GM19397 (cell line): ENCODE measurements around the gene EXD2.

Experiments
- ATAC-seq: cut with Tn5 transposase; IDR thresholded peaks from one replicate; pipeline ENCODE4 v1.9.1; 2021; ENCODE audit warnings: mild to moderate bottlenecking, moderate library complexity; ENCODE audit not compliant: unreplicated experiment

The EXD2 gene

DNA sequence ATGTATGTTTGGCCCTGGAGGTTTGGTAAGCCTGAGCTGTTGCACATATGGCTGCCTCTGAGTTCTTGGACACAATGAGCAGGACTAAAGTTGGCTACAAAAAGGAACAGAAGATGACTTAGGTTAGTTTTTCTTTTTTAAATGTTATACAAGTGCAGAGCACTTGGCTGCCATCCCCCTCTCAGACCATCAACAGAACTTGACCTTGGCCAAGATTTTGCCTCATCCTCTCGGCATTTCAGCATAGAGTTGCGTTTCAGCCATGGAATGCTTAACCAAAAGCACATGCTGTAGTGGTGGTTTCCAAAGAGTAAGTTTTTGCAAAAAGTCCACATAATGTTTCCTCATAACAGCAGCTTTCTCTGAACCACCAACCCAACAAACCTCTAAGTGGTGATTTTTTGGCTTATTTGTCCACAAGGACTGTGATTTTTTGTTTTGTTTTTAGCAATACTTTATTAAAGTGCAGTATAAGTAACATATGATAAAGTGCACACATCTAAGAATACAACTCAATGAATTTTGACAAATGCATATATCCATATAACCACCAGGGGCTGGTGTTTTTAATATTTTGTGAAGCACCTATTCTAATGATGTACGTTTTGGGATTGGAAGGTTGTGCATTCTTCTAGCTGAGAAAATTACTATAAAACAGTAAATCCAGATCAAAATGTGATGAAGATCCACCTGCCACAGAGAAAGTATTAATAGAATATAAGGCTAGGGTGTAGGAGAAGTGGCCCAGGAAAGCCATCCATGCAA, 56.6 kb downstream of the EXD2 start:
- ATAC-seq: no peak

DNA sequence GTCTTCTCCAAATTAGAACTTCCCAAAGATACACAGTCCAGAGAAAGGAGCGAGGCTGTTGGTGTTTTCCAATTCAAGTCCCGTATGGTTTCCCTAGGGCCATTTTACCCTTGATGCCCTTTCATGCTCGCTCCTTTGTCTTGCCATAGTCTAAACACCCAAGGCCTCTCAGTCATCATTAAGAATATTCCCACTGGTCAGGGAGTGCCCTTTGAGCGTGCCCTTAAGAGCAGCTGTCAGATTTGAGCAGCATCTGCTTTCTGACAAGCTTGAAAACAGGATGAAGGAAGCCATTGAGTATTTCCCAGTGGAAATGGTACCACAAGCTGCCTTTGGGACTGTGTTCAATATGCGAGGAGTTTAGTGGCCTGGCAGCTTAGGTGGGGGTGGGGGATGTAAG, 58.3 kb downstream of the EXD2 start:
- ATAC-seq: no peak

DNA sequence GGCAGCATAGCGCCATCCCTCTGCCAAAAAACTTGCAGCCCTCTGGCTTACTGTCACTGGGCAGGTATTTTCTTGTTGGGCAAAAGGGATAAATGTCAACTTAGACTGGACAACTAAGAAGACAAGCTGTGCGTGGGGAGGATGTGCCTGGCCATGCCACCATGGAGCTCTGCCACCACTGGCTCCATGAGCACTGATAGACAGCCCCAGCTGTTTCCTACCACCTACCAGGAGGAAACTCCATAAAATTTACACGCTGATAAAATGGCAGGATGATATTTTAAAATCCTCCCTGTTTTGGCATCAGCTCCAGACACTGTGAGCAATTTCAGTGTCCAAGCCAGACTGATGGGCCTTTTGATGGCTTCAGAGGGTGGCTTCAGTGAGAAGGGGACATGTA, 61.6 kb downstream of the EXD2 start:
- ATAC-seq: no peak

DNA sequence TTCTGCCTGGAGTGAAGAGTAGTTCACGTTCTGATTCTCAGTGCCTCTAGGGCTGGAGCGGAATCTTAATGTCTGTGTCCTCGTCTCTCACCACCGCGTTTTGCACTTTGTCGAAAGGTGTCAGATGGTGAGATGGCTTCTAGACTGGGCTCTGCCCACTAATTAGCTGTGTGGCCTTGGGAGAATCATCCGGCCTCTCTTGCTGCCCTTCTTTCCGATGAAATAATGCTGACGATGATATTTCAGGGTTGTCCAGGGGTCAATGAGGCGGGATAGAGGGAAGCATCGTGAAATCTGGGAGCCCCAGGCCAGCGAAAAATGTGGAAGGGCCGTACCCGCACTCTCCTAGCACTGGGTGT, 67.8 kb downstream of the EXD2 start:
- ATAC-seq: no peak

DNA sequence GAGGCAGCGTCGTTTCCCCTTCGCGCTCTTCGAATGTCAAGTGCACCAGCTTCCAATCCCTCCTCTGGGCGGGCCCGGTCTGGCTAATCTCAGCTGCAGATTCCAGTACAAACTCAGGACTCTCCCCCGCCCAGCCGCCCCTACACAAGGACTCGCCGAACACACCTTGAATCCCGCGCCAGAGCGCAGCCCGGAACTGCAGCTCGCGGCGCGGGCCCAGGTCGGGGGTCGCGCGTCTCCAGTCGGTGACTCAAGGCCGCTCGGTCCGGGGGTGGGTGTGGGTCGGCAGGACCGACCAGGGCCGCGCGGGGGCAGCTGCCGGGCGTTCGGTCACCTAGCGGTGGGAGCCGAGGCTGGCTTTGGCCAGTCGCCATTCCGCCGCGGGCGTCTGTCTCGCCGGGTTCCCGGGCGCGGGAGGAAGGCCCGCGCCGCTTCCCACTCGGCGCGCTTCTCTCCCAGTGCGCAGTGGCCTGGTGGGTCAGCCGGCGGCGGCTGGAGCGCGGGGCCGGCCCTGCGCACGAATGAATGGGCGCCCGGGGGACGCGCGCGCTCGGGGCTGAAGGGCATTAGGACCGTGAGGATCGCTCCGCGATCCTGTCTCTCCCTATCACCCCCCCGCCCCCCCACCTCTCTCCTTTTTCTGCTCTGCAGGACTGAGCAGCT, 68.4 kb downstream of the EXD2 start, which contains the start of gene GALNT16:
TSS of gene GALNT16 (plus strand) at position 632 of the 663 bp plus-strand sequence. CDS start 133 bp downstream, outside the sequence.
- ATAC-seq: no peak

DNA sequence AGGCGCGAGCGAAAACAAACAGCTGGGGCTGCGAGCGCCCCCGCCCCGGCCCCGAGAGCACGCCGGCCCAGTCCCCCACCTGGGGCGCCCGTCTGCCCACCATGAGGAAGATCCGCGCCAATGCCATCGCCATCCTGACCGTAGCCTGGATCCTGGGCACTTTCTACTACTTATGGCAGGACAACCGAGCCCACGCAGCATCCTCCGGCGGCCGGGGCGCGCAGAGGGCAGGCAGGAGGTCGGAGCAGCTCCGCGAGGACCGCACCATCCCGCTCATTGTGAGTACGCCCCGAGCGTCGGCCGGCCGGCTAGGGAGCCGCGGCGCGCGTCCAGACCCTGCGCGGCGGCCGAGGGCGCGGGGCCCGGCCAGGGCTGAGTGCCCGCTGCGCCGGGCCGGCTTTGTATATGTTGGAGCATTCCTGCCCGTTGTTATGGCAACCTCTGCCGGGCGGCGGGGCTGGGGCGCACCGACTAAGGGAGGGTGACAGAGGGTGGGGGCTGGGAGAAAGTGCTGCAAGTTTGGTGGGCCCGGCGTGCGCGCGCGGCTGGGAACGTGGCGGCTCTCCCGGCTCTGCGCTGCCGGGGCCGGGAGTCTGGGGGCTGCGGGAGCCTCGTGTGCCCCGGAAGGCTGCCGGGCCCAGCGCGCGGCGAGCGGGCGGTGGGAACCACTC, 69.0 kb downstream of the EXD2 start:
- ATAC-seq: no peak

DNA sequence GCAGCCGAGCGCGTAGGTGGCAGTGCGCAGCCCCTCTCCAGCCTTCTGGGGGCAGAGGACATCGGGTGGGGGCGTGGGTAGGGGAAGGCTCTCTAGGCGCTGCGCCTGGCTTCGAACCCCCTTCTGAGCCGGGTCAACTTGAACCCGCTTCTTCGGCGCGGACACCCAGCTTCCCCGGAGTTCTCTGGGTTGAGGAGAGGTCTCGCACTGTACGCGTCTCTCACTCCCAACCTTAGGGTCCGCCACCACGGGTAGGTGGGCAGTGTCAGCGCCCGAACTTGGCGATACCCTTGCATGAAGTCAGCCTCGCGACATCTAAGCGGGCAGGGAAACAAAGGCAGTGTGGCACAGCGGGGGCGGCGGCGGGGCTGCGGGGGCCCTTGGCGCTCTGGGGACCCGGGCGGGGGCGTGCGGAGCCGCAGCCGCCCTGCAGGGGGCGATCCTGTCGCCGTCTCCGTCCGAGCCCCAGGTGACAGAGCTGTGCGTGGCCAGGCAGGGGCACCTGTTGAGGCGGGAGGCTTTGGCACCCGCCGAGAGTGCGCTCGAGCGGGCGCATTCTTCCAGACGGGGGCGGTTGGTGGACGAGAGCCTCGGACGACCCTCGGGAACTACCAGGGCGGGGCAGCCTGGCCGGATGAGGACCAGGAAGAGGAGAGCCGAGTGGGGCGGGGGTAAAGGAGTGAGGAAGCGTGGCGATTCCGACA, 69.7 kb downstream of the EXD2 start:
- peak; percentile 46 for ATAC-seq

DNA sequence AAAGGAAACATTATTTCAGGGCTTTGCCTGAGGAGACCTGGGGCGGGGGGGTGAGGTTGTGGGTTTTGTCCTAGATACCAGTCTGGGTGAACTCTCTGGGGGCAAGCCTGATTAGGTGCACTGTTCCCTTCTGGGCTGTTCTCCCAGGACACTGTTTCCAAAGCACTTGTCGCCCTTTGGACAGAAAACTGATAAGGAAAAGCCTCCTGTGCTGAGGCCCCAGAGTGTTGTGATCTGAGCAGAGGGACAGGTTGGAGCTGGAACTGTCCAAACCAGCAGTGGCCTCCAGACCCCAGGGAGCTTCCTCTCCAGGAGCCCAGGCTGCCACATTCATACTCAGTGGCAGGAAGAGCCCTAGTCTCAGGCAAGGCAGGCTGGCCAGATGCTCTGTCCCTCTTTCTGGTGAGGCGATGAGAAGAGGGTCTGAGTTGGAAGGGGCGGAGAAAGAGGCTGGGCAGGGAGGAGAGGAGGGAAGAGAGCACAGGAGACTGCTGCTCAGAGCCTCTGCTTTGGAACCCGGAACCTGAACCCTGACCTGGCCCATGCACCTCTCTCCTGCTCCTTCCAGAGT, 70.5 kb downstream of the EXD2 start:
- ATAC-seq: no peak

DNA sequence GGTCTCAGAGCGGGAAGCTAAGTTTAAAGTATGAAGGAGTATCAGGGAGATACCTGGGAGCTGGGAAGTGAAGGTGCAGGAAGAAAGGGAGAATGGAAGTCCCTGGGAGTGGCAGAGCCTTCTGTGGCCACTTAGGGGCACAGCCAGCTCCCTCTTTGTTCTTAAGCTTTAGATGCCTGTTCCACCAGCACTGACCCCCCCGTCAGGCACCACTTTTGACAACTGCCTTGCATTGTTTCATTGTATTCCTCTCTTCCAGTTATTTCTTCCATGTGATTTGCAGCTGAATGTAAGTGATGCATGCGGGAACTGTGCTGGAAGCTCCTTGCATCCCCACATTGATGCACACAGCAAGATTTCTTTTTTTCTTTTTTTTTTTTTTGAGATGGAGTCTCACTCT, 71.2 kb downstream of the EXD2 start:
- no peak for ATAC-seq

DNA sequence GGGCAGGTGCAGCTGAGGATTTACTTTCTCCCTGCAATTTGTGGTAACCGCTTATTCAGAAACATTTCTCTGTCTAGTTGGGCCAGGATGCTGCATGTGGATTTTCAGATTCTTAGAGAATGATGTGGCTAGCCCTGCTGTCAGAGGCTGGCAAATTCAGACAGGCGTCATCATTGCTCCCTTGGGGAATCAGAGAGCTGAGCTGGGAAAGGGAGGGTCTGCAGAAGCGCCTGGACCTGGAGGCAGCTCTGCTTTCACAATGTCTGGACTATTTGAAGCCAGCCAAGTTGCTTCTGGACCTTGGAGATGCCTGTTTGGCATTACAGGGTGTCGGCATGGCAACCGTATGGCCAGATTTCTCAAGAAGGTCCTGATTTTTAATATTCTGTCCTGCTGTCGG, 72.1 kb downstream of the EXD2 start:
- ATAC-seq: no peak

DNA sequence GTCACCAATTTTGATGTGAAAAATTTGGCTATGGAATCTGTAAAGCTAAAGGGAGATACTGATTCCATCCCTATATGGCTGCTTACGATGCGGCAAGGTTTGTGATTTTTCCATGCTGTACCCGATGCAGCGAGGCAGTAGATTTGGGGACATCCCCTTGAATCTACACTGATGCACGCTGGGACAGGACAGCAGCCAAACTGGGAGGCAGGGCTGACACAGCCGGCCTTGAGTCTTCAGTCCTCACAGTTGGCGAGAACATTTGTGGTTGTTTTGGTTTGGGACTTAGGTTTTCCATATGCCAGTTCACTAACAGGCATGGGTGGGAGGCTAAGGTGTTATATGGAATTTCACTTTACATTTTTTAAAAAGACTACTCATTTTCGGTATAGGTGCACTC, 72.5 kb downstream of the EXD2 start:
- ATAC-seq: no peak

DNA sequence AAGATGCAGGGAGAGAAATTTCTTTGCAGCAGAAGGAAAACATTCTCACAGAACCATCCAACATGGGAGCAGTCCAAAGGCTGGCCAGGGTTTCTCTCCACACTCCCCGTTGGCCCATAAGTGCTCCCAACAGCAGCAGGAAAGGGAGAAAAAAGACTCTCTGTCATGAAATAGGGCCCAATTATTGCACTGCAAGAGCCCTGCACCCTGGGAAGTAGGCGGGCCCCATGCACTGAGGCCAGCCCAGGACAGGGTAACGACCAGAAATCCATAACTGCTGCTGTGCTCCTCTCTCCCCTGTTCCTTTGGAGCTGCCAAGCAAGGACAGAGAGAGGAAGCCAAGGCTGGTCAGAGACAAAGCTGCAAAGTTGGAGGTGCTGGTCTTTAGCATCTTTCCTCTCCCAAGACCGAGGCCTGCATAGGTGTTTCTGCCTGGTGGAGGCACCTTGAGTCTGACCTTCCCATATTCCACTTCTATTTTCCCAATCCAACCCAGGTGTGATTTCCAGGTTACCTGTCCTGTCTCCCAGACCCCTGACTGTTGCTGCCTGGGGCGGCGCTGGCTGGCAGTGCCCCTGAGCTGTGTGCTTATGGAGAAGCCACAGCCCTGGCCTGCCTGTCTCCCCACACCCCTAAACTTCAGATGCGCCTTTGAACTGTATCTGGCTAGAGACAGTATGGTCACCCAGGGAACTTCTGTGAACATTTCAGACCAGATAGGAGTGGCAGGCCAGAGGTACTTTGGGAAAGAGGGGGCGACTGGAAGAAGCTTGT, 75.5 kb downstream of the EXD2 start:
- ATAC-seq: no peak

DNA sequence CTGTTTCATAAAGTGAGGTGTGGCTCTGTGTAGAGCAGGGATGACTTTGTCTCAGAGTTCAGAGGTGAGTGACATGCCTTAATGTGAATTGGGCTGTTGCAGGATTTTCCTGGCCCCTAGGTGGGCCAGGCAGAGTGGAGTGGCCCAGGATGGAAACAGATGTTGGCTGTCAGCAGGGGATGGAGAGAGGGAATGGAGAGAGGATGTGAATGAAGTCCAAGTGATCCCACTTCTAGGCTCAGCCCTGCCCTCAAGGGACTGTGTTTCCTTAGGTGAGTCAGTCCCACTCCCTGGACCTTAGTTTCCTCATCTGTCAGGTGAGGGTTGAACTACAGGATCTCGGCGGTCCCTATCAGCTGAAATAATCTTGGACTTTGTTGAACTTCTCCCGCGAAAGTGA, 76.2 kb downstream of the EXD2 start:
- ATAC-seq: no peak

DNA sequence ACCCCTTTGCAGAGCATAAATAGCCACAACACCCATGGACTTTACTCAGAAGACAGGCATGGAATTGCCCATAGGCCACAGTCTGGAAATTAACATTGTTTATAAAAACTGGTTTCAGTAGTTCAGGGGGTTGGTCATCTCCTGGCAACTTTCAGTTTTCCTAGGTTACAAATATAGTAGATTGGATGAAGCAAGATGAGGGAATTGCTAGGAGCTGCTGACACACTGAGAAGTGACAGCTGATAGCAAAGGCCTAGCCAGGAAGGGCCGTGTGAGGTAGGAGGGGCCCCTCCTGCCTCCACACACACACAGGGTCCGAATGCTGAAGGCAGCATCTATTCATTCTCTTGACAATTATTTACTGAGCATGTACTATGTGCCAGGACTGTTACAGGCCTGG, 76.9 kb downstream of the EXD2 start:
- no peak for ATAC-seq

DNA sequence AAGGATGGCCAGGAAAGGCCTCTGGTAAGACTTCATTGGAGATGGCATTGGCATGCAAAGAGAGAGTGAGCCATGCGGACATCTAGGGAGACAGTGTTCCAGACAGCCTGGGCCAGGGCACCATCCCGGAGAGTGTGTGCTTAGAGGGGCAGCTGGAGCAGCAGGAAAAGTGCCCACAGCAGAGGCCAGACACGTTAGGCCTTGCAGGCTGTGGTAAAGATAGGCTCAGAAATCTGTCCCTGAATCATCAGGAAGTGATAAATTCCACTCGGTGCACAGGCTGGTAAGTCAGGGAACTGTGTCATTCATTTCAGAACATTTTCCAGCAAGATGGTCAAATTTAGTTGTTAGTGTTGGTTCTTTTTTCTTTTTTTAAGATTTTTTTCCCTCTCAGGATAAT, 77.5 kb downstream of the EXD2 start:
- no peak for ATAC-seq

DNA sequence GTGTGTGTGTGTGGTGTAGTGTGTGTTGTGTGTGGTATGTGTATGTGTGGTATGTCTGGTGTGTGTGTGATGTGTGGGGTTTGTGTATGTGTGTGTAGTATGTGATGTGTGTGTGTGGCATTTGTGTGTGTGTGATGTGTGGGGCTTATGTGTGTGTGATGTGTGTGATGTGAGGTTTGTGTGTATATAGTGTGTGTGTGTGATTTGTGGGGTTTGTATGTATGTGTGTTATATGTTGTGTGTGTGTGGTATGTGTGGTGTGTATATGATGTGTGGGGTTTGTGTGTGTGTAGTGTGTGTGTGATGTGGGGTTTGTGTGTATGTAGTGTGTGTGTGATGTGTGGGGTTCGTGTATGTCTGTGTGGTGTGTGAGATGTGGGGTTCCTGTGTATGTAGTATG, 78.1 kb downstream of the EXD2 start:
- ATAC-seq: no peak

DNA sequence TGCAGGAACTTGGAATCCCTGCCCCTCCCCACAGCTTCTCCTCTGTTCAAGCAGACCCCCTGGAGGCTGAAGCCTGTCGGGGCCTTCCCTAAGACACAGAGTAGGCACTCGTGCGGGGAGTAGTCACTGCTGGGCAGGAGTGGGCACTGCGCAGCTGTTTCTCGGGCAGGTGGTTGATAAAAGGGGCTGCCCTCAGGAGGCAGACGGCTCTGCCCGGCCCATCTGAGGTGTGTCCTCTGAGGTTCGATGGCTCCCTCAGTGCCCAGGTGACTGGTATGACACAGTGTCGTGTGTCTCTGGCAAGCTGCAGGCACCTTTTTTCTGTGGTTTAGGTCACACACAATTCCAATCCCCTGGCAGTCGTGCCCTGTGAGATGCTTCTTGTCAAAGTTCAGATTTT, 78.8 kb downstream of the EXD2 start:
- no peak for ATAC-seq

DNA sequence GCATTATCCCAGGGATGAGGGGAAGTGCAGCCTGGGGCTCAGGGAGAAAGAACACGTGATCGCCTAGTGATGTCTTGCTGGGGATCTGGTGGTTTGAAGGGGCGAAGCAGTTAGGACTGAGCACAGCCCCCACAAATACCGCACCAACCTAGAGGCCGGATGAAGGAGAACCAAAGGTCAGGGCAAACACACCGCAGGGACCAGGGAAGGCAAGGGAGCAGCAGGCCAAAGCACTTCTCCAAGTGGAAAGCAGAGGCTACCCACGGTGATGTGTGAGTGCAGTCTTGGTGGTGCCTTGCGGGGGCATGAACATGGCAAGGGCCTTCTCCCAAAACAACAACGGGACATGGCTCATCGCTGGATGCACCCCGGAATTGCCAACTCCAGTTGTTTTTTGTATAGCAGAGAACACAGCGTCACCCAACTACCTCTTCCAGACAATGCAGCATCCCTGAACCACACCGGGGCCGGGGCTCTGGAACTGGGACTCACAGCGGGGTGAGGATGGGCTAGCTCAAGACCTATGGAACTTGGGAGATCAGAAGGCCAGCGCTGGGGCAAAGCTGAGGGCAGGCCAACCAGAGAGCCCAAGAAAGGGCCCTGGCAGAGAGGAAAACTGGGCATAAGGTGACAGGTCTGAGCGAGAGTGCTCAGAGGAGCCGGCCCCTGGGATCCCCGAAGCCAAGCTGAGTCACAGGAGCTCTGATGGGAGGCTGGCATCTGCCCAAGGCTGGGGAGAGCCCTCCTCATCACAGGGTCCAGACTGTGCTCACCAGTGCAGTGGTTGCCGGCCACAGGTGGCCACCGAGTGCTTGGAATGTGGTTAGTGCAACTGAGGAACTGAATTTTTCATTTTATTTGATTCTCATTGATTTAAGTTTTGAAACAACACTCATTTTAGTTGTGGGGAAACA, 79.8 kb downstream of the EXD2 start:
- ATAC-seq: no peak

DNA sequence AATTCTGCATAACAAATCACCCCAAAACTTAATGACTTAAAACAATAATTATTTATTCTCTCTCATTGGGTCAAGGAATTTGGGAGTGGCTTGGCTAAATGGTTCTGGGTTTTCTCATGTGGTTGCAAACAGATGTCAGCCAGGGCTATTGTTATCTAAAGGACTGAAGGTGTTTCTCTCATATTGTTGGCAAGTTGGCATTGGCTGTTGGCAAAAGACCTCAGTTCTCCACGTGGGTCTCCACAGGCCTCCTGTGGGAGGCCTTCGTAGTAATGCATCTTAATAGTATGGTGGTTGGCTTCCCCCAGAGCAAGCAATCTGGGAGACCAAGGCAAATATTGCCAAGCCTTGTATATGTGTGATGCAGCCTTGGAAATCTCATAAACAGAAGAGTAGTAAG, 83.0 kb downstream of the EXD2 start:
- ATAC-seq: no peak
